CD4-positive, alpha-beta T cell treated with Interleukin-15 for 1 hour (primary cell): ENCODE data around the gene UBE2J2.

ENCODE experiments used
- DNase-seq: peaks from one replicate; pipeline ENCODE4 v3.0.0-alpha.2; 2020

The UBE2J2 gene

DNA sequence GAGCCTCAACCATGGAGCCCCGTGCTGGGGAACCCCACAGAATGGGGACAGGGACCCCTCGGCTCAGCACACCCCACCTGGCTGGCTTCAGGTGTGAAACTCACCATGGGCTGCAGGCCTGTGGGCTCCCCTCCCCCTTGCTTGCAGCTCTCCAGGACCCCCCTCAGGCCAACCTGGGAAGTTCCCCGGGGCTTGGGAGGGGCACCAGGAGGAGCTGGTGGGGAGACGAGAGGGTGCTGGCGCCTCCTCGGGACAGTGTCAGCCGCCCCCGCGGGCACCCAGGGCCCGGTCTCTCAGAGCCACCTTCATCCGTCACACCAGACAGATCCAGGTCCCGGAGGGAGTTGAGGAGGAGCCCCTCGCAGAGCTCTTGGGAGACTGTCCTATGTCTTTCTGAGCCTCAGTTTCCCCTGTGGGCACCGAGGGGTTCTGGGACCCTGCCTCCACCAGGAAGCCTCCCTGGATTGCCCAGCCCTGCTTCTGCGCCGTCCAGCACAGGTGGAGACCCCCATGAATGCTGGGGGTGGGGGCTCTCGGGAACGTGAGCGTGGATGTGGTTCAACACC, 66.6 kb downstream of the UBE2J2 start:
- peak; percentile 16 for DNase-seq

DNA sequence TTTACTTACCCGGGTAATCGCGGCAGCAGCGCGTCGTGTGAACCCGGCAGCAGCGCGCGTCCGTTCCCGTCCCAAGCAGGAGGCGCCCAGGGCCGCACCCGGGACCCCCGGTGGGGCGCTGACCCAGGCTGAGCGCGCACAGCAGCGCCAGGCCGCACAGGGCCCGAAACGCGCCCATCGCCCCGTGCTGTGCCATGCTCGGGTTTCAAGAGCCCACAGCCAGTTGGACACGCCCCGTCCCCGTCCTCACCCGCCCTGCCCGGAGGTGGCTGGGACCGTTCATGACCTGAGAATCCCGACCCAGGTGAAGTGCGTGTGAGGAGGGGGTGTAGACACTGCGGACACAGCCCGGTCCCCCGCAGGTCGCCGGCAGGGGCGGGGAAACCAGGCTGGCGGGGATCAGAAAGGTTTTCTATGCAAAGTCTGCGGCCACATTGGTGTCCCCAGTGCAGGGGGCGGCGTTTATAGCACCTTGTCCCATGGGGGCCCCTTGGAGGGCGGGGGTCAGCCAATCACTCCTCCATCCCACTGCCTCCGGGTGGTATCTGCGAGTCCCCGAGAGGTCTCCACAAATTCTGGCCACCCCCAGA, 67.2 kb downstream of the UBE2J2 start, which contains the start of gene TNFRSF18:
TNFRSF18 (minus strand) TSS at position 217 of the 590 bp plus-strand sequence; CDS start at position 196, 21 bp downstream.
- DNase-seq = peak; percentile 43

DNA sequence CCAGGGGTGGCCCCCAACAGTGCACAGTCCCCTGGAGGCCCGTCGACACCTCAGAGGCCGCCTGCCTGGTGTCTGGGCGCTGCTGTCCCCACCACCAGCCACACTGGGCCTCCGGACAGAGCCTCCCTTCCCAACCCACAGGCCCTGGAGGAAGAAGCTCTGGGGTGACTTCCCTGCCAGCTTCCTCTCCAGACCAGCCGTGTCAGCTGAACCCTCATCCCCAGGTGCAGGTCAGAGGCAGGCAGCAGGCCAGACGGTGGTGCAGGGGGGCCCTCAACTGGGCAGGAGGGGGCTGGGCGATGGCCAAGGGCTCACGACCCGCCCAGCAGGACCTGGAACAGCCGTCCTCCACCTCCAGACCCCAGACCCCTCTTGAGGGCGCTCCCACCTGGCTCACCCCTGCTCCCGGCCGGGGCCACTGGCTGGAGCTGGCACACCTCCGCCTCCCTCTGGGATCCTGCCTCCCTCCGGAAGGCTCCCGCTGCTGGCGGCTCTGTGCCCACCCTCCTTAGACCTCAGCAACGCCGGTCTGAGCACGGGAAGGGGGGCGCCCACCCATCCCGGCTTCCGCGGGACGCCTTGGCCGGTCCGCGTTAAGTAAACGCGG, 67.8 kb downstream of the UBE2J2 start:
- DNase-seq = peak; percentile 20

DNA sequence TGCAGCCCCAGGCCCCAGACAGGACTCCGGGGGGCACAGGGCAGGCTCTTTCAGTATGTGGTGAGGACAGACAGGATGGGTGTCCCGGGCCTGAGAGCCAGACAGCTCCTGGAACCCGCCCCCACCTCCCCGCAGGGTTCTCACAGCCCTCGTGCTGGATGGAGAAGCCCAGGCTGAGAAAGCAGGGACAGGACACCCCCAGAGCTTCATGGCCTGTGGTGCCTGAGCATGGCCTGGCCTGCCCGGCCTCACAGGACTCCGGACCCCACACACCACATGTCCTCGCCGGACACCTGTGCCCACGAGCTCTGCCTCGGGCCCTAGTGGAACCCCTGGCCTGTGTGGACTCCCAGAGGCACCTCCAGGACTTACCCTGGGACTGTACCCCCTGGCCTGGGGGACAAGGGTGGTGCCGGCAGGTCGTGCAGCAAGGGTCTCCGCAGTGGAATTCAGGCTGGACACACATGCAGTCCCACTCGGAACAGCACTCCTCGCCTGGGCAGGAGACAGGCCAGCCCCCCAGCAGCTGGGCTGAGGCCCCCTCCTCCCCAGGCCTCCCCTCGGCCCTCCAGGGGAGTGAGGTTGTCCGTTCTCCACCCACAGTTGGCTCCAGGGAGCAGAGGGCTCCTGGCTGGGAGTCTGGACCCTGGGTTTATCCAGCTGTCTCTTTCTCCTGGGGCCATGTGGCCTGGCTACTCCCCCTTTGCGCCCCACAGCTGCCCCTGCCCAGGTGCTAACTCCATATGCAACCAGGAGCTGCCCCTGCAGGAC, 68.5 kb downstream of the UBE2J2 start:
- DNase-seq = peak; percentile 16

DNA sequence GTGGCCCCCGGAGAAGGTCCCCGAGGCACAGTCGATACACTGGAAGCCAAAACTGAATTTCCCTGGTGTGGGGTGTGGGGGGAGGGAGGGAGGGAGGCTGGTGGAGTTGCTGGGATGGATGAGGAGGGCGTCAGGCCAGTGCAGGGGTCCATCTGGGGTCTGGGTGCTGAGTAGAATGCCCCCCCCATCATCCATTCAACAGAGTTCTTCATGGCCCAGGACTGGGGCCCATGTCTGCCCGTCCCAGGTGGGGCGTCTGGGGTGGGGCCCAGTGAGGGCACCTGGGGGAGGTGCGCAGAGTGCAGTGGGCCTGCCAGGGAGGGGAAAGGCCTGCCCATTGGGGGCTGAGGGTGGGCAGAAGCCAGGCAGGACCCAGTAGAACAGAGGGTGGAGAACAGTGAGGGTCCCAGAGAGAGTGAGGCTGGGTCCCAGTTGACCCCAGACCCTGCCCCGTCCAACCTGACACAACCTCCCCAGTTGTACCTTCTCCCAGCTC, 69.2 kb downstream of the UBE2J2 start:
- DNase-seq = peak; percentile 8
